Gastrocnemius medialis (tissue), 4 donors: ENCODE data around the gene FKRP. TPM values are rescaled to one million over a fixed set of nuclear protein-coding genes. Genes with fewer than 3 reads are reported as not detected.

Experiments used
- ATAC-seq, 2 donors: fragments of 150-250 bp; one replicate each; pipeline ENCODE4 v1.9.1; 2016
- DNase-seq, 2 donors: peaks; one replicate each; pipeline ENCODE4 v3.0.0-alpha.2; 2019
- H3K27ac ChIP-seq, 4 donors: fragments of 200-600 bp; sonication (generic); 1 replicate in 1 of 4; 2 replicates in 3 of 4; pipeline ENCODE4 v1.5.1; 2016 to 2018; ENCODE audit warnings: mild to moderate bottlenecking in 2 of 4, moderate library complexity in 1 of 4
- H3K27me3 ChIP-seq, 3 donors: fragments of 200-600 bp; sonication (generic) in 2 of 3; 1 replicate in 1 of 3; 2 replicates in 2 of 3; pipeline versions ENCODE4 v1.5.1 to v1.6.0; 2016 to 2019; ENCODE audit warnings: mild to moderate bottlenecking in 1 of 3, moderate library complexity in 1 of 3
- H3K36me3 ChIP-seq, 2 donors: fragments of 200-600 bp; sonication (generic) in 1 of 2; one replicate each; pipeline ENCODE4 v1.5.1; 2017 to 2018
- H3K4me1 ChIP-seq, 2 donors: fragments of 200-600 bp; sonication (generic) in 1 of 2; one replicate each; pipeline ENCODE4 v1.5.1; 2016 to 2017; ENCODE audit warnings: mild to moderate bottlenecking in 2 of 2
- H3K4me3 ChIP-seq, 4 donors: fragments of 200-600 bp; sonication (generic) in 3 of 4; 1 replicate in 1 of 4; 2 replicates in 3 of 4; pipeline ENCODE4 v1.5.1; 2016 to 2019; ENCODE audit warnings: mild to moderate bottlenecking in 2 of 4
- H3K9me3 ChIP-seq, 3 donors: fragments of 200-600 bp; sonication (generic) in 2 of 3; 1 replicate in 1 of 3; 2 replicates in 2 of 3; pipeline ENCODE4 v1.5.1; 2016 to 2019
- CTCF ChIP-seq, 5 experiments: fragments of 450-650 bp in 3 of 5; fragments of 200-600 bp in 2 of 5; sonication (generic) in 2 of 5; IDR thresholded peaks in 4 of 5; conservative IDR thresholded peaks in 1 of 5; 1 replicate in 4 of 5; 2 replicates in 1 of 5; pipeline ENCODE4 v1.5.1; 2016 to 2019; ENCODE audit warnings: antibody characterized with exemption in 5 of 5, mild to moderate bottlenecking in 3 of 5, moderate library complexity in 3 of 5
- POLR2A ChIP-seq, 2 donors: fragments of 450-650 bp; IDR thresholded peaks; one replicate each; pipeline ENCODE4 v1.6.1; 2017; ENCODE audit warnings: antibody characterized with exemption in 2 of 2, mild to moderate bottlenecking in 2 of 2, moderate library complexity in 2 of 2
- in situ Hi-C, 4 donors: fragments of 200-750 bp; cut with MboI; loops; one replicate each; pipeline versions ENCODE4 v1.15.0 to v1.8.0; 2017; ENCODE audit warnings: low sequenced_read_pairs in 4 of 4
- intact Hi-C: fragments of 100-400 bp; cut with DNase I; formaldehyde crosslinking; loops from one replicate; pipeline ENCODE4 v1.15.1; 2023; ENCODE audit warnings: low total_unique reads
- total RNA-seq, 4 donors: library from RNA; depleted of rRNA; stranded (reverse); fragments of >200 nt; gene quantifications; one replicate each; pipeline versions ENCODE4 v1.1.0 to v1.2.3, GENCODE V29; 2016

Gene FKRP
- total RNA-seq, 4 donors from 2014 or later, result 16.5 to 23.0 (median 18.9) TPM

GRCh38 chr19:46730187-46730586, 15.7 kb upstream of the FKRP start:
- Histone ChIP-seq H3K27ac (no peak overlapping the region), H3K4me1 (peaks cover 6 to 7% of the 10 kb centered on the region in 2 donors), H3K27me3 (no peaks in the 10 kb centered on the region), H3K36me3 (peaks cover 0 to 84% of the 10 kb centered on the region in 2 donors), H3K9me3 (no peaks in the 10 kb centered on the region), H3K4me3 (no peak overlapping the region)
- ATAC-seq, result no peak
- in situ Hi-C loops (no loop called here), intact Hi-C loops (no loop called here)
- TF ChIP-seq CTCF (IDR thresholded peaks at IDR 0.05 in 4 of 5, conservative IDR thresholded peaks at IDR 0.05 in 1 of 5), result no peak
- TF ChIP-seq POLR2A (IDR thresholded peaks at IDR 0.05), result no peak
- DNase-seq, result no peak

GRCh38 chr19:46730595-46730994, 15.3 kb upstream of the FKRP start:
- DNase-seq, result no peak

GRCh38 chr19:46731007-46731501, 14.8 kb upstream of the FKRP start:
- DNase-seq (no peak), ATAC-seq (no peak)
- intact Hi-C loops (no loop called here), in situ Hi-C loops (no loop called here)
- Histone ChIP-seq H3K36me3 (peaks cover 0 to 84% of the 10 kb centered on the region in 2 donors), H3K27me3 (no peaks in the 10 kb centered on the region), H3K4me3 (no peak overlapping the region), H3K4me1 (peaks cover 6 to 7% of the 10 kb centered on the region in 2 donors), H3K27ac (no peak overlapping the region), H3K9me3 (no peaks in the 10 kb centered on the region)
- TF ChIP-seq POLR2A (IDR thresholded peaks at IDR 0.05), result no peak
- no peak for TF ChIP-seq CTCF (IDR thresholded peaks at IDR 0.05 in 4 of 5, conservative IDR thresholded peaks at IDR 0.05 in 1 of 5)

More at GRCh38 chr19:46730595-46730994, 15.3 kb upstream of the FKRP start:
- in situ Hi-C loops, result no loop called here
- TF ChIP-seq CTCF (IDR thresholded peaks at IDR 0.05 in 4 of 5, conservative IDR thresholded peaks at IDR 0.05 in 1 of 5) (no peak), POLR2A (IDR thresholded peaks at IDR 0.05) (no peak)
- Histone ChIP-seq H3K27ac (no peak overlapping the region), H3K4me3 (no peak overlapping the region), H3K9me3 (no peaks in the 10 kb centered on the region), H3K4me1 (peaks cover 6 to 7% of the 10 kb centered on the region in 2 donors), H3K27me3 (no peaks in the 10 kb centered on the region), H3K36me3 (peaks cover 0 to 84% of the 10 kb centered on the region in 2 donors)
- no peak for ATAC-seq
- intact Hi-C loops, result no loop called here

- no peak for DNase-seq
- Histone ChIP-seq H3K4me1 (peaks cover 4 to 7% of the 10 kb centered on the region in 2 donors), H3K4me3 (no peak overlapping the region), H3K27me3 (no peaks in the 10 kb centered on the region), H3K36me3 (peaks cover 0 to 85% of the 10 kb centered on the region in 2 donors), H3K27ac (no peak overlapping the region), H3K9me3 (no peaks in the 10 kb centered on the region)
- intact Hi-C loops, result no loop called here
- TF ChIP-seq POLR2A (IDR thresholded peaks at IDR 0.05) (no peak), CTCF (IDR thresholded peaks at IDR 0.05 in 4 of 5, conservative IDR thresholded peaks at IDR 0.05 in 1 of 5) (no peak)
- ATAC-seq, result no peak
- in situ Hi-C loops, result no loop called here
Measured at GRCh38 chr19:46731584-46731983, 14.3 kb upstream of the FKRP start.
